ENCODE data around the gene ACSL1. TPM values are rescaled to one million over a fixed set of nuclear protein-coding genes. Genes with fewer than 3 reads are reported as not detected.

The ACSL1 gene
- 10 to 100 TPM; 12.4 to 12.5 TPM for total RNA-seq
- polyA plus RNA-seq (2013, experiment 1 of 2) = 11.5 TPM
- polyA plus RNA-seq (2013, experiment 2 of 2) = 13.0 TPM
- total RNA-seq = 14.5 to 206 (median 39.5) reads per million in 172 experiments

GRCh38 chr4:184825896-184826690 lies at the start of gene ACSL1:
Gene ACSL1, minus strand, starts transcription at chr4:184825968. Its CDS starts 22,454 bp downstream, at chr4:184803514.
- Histone ChIP-seq H3K27ac (ENCODE audit: low read depth in 1 of 2, low read length in 2 of 2) (peak within 1 kb of the TSS in 1 of 2 donors; percentile 31), H3K9me3 (ENCODE audit: control insufficient read depth in 1 of 2, insufficient read depth in 1 of 2, low read length in 2 of 2) (no peaks in the 10 kb centered on the region), H3K27me3 (ENCODE audit: control insufficient read depth in 1 of 2, insufficient read depth in 2 of 2, low read length in 2 of 2) (no peaks in the 10 kb centered on the region), H3K4me3 (ENCODE audit: low read length) (peak within 1 kb of the TSS; percentile 59), H3K36me3 (ENCODE audit: insufficient read depth, low read length) (no peaks in the 10 kb centered on the region), H3K4me1 (ENCODE audit: insufficient read depth, low read length) (peaks cover 23% of the 10 kb centered on the region)
- Mint-ChIP-seq H3K36me3 (ENCODE audit: low read depth) (peaks cover 9% of the 10 kb centered on the region), H3K27ac (peak within 1 kb of the TSS; percentile 92), H3K4me1 (ENCODE audit: low read depth) (peaks cover 40% of the 10 kb centered on the region), H3K27me3 (no peaks in the 10 kb centered on the region), H3K4me3 (peak within 1 kb of the TSS; percentile 97), H3K9me3 (no peaks in the 10 kb centered on the region)
- no peak for TF ChIP-seq CTCF (IDR thresholded peaks at IDR 0.05)
- CTCF ChIA-PET = interaction anchor here (1.8 kb wide), 1 partner anchor 25 kb away, joined by 3 read pairs; no protein-coding TSS in a partner anchor
- POLR2A ChIA-PET = interaction anchor here (1.1 to 1.8 kb wide), 2 partner anchors 64 to 92 kb away, joined by 3 to 9 read pairs; partner anchors contain the start of gene CENPU
- peak; percentile 58 to 90 (median 72) for DNase-seq
- intact Hi-C loops (cut with DNase I, micrococcal nuclease) = loop anchor here (2.0 to 10.0 kb wide), 12 partner anchors 79 to 1911 kb away; partner anchors contain the start of genes CASP3 (in 1 of the 2), CFAP97 (in 1 of the 2), DCTD (in 1 of the 2) and IRF2 (in 1 of the 2)
- ATAC-seq (ENCODE audit: poor library complexity) = peak; percentile 85

GRCh38 chr4:184873054-184873453 lies 47.3 kb upstream of the ACSL1 start:
- H3K27me3 Mint-ChIP-seq = peaks cover 3% of the 10 kb centered on the region
- Histone ChIP-seq H3K4me1 (ENCODE audit: insufficient read depth, low read length) (no peaks in the 10 kb centered on the region), H3K27me3 (ENCODE audit: control insufficient read depth in 1 of 2, insufficient read depth in 2 of 2, low read length in 2 of 2) (no peaks in the 10 kb centered on the region), H3K27ac (ENCODE audit: low read depth in 1 of 2, low read length in 2 of 2) (no peak overlapping the region), H3K9me3 (ENCODE audit: control insufficient read depth in 1 of 2, insufficient read depth in 1 of 2, low read length in 2 of 2) (no peaks in the 10 kb centered on the region), H3K4me3 (ENCODE audit: low read length) (no peak overlapping the region), H3K36me3 (ENCODE audit: insufficient read depth, low read length) (no peaks in the 10 kb centered on the region)
- no peaks in the 10 kb centered on the region for H3K36me3 Mint-ChIP-seq (ENCODE audit: low read depth)
- no peak overlapping the region for H3K27ac Mint-ChIP-seq
- no peak overlapping the region for H3K4me3 Mint-ChIP-seq
- CTCF ChIA-PET = no interaction called here
- no peaks in the 10 kb centered on the region for H3K4me1 Mint-ChIP-seq (ENCODE audit: low read depth)
- no peak for TF ChIP-seq CTCF (IDR thresholded peaks at IDR 0.05)
- DNase-seq (no peak), ATAC-seq (ENCODE audit: poor library complexity) (no peak)
- no peaks in the 10 kb centered on the region for H3K9me3 Mint-ChIP-seq
- intact Hi-C loops (cut with DNase I, micrococcal nuclease) = no loop called here
- POLR2A ChIA-PET = no interaction called here

GRCh38 chr4:184870718-184871117 lies 45.0 kb upstream of the ACSL1 start:
- Mint-ChIP-seq H3K4me1 (ENCODE audit: low read depth) (no peaks in the 10 kb centered on the region), H3K4me3 (no peak overlapping the region), H3K9me3 (no peaks in the 10 kb centered on the region), H3K27ac (no peak overlapping the region), H3K27me3 (peaks cover 3% of the 10 kb centered on the region), H3K36me3 (ENCODE audit: low read depth) (no peaks in the 10 kb centered on the region)
- DNase-seq (no peak), ATAC-seq (ENCODE audit: poor library complexity) (no peak)
- H3K4me3 ChIP-seq (ENCODE audit: low read length) = no peak overlapping the region
- no peaks in the 10 kb centered on the region for H3K4me1 ChIP-seq (ENCODE audit: insufficient read depth, low read length)
- CTCF ChIA-PET = interaction anchor here (0.6 kb wide), 1 partner anchor 1443 kb away, joined by 4 read pairs; no protein-coding TSS in a partner anchor
- H3K36me3 ChIP-seq (ENCODE audit: insufficient read depth, low read length) = no peaks in the 10 kb centered on the region
- POLR2A ChIA-PET = no interaction called here
- H3K27ac ChIP-seq (ENCODE audit: low read depth in 1 of 2, low read length in 2 of 2) = no peak overlapping the region
- no peaks in the 10 kb centered on the region for H3K9me3 ChIP-seq (ENCODE audit: control insufficient read depth in 1 of 2, insufficient read depth in 1 of 2, low read length in 2 of 2)
- intact Hi-C loops (cut with DNase I, micrococcal nuclease) = no loop called here
- no peak for TF ChIP-seq CTCF (IDR thresholded peaks at IDR 0.05)
- peaks cover 0 to 3% of the 10 kb centered on the region in 2 experiments for H3K27me3 ChIP-seq (ENCODE audit: control insufficient read depth in 1 of 2, insufficient read depth in 2 of 2, low read length in 2 of 2)
